Jurkat, Clone E6-1 (cell line): ENCODE measurements around the gene ATP8B1.

Source experiments
- DNase-seq: peaks from one replicate; pipeline ENCODE4 v3.0.0-alpha.2; 2011; ENCODE audit warnings: low read depth, low spot score
- H3K4me3 ChIP-seq: 2 replicates; pipeline ENCODE4 v1.5.1; 2011; ENCODE audit warnings: mild to moderate bottlenecking, low read length, control low read depth, moderate library complexity

ATP8B1 gene

GRCh38 chr18:57776354-57776753 is 26.8 kb downstream of the ATP8B1 start:
- DNase-seq, result peak; percentile 20

GRCh38 chr18:57775937-57776336 is 27.2 kb downstream of the ATP8B1 start:
- DNase-seq, result no peak
- H3K4me3 ChIP-seq, result no peak overlapping the region

More at GRCh38 chr18:57776354-57776753, 26.8 kb downstream of the ATP8B1 start:
- H3K4me3 ChIP-seq, result no peak overlapping the region

- no peak for DNase-seq
- H3K4me3 ChIP-seq, result no peak overlapping the region
These were observed 30.7 kb downstream of the ATP8B1 start for GRCh38 chr18:57772387-57772799.

GRCh38 chr18:57771626-57772025 is 31.5 kb downstream of the ATP8B1 start:
- DNase-seq, result no peak
- no peak overlapping the region for H3K4me3 ChIP-seq

GRCh38 chr18:57771193-57771592 is 31.9 kb downstream of the ATP8B1 start:
- no peak overlapping the region for H3K4me3 ChIP-seq
- no peak for DNase-seq

GRCh38 chr18:57768537-57769326 is 34.4 kb downstream of the ATP8B1 start:
- no peak overlapping the region for H3K4me3 ChIP-seq
- no peak for DNase-seq

GRCh38 chr18:57767259-57768050 is 35.7 kb downstream of the ATP8B1 start:
- DNase-seq, result no peak
- no peak overlapping the region for H3K4me3 ChIP-seq

GRCh38 chr18:57764995-57765394 is 38.1 kb downstream of the ATP8B1 start:
- no peak for DNase-seq
- H3K4me3 ChIP-seq, result no peak overlapping the region

GRCh38 chr18:57764087-57764486 is 39.0 kb downstream of the ATP8B1 start:
- DNase-seq, result no peak
- H3K4me3 ChIP-seq, result no peak overlapping the region

- no peak for DNase-seq
These were observed 40.4 kb downstream of the ATP8B1 start for GRCh38 chr18:57762686-57763085.

GRCh38 chr18:57759650-57760049 is 43.5 kb downstream of the ATP8B1 start:
- H3K4me3 ChIP-seq, result no peak overlapping the region
- no peak for DNase-seq

More at GRCh38 chr18:57762686-57763085, 40.4 kb downstream of the ATP8B1 start:
- no peak overlapping the region for H3K4me3 ChIP-seq

- DNase-seq, result no peak
- H3K4me3 ChIP-seq, result no peak overlapping the region
These were observed 47.5 kb downstream of the ATP8B1 start for GRCh38 chr18:57755473-57756067.

- DNase-seq, result no peak
- H3K4me3 ChIP-seq, result no peak overlapping the region
These were observed 48.4 kb downstream of the ATP8B1 start for GRCh38 chr18:57754577-57755338.

GRCh38 chr18:57753063-57753462 is 50.1 kb downstream of the ATP8B1 start:
- peak; percentile 8 for DNase-seq
- H3K4me3 ChIP-seq, result no peak overlapping the region

- DNase-seq, result no peak
These were observed 53.5 kb downstream of the ATP8B1 start for GRCh38 chr18:57749604-57749970.

GRCh38 chr18:57748770-57749603 is 54.1 kb downstream of the ATP8B1 start:
- DNase-seq, result no peak
- H3K4me3 ChIP-seq, result no peak overlapping the region

More at GRCh38 chr18:57749604-57749970, 53.5 kb downstream of the ATP8B1 start:
- no peak overlapping the region for H3K4me3 ChIP-seq

GRCh38 chr18:57747809-57748680 is 55.1 kb downstream of the ATP8B1 start:
- DNase-seq, result no peak
- no peak overlapping the region for H3K4me3 ChIP-seq
